Neural progenitor cell (in vitro differentiated cells): ENCODE data around the gene EIF5A2. TPM values are rescaled to one million over a fixed set of nuclear protein-coding genes. Genes with fewer than 3 reads are reported as not detected.

ENCODE experiments used
- DNase-seq: peaks from one replicate; pipeline ENCODE4 v3.0.0-alpha.2; 2016; ENCODE audit warnings: low spot score
- H2AFZ ChIP-seq: fragments of 200-600 bp; sonication (generic); replicated peaks from 2 replicates; pipeline ENCODE4 v1.6.1; 2016; ENCODE audit warnings: antibody characterized with exemption
- H3F3A ChIP-seq: fragments of 200-600 bp; sonication (generic); 2 replicates; pipeline ENCODE4 v1.6.1; 2016; ENCODE audit warnings: antibody characterized with exemption, low read depth
- H3K27ac ChIP-seq: fragments of 200-600 bp; sonication (generic); 2 replicates; pipeline ENCODE4 v1.5.1; 2016; ENCODE audit warnings: mild to moderate bottlenecking
- H3K27me3 ChIP-seq: fragments of 200-600 bp; sonication (generic); 2 replicates; pipeline ENCODE4 v1.6.1; 2016; ENCODE audit warnings: mild to moderate bottlenecking, moderate library complexity
- H3K36me3 ChIP-seq: fragments of 200-600 bp; sonication (generic); 2 replicates; pipeline ENCODE4 v1.5.1; 2016
- H3K4me1 ChIP-seq: fragments of 200-600 bp; sonication (generic); 2 replicates; pipeline ENCODE4 v1.6.1; 2016; ENCODE audit warnings: mixed run types
- H3K4me2 ChIP-seq: fragments of 200-600 bp; sonication (generic); 2 replicates; pipeline ENCODE4 v1.6.1; 2016
- H3K4me3 ChIP-seq: fragments of 200-600 bp; sonication (generic); 2 replicates; pipeline ENCODE4 v1.5.1; 2016
- H3K79me2 ChIP-seq: fragments of 200-600 bp; sonication (generic); 2 replicates; pipeline ENCODE4 v1.6.1; 2016; ENCODE audit warnings: low read depth
- H3K9ac ChIP-seq: fragments of 200-600 bp; sonication (generic); 2 replicates; pipeline ENCODE4 v1.6.1; 2016
- H3K9me3 ChIP-seq: fragments of 200-600 bp; sonication (generic); 2 replicates; pipeline ENCODE4 v1.5.1; 2016; ENCODE audit warnings: low read depth
- H4K20me1 ChIP-seq: fragments of 200-600 bp; sonication (generic); 2 replicates; pipeline ENCODE4 v1.6.1; 2016; ENCODE audit warnings: low read depth
- H3K27ac Mint-ChIP-seq: 3 replicates; pipeline ENCODE4 v1.8.0; 2021; ENCODE audit warnings: mixed read lengths
- H3K27me3 Mint-ChIP-seq: 2 replicates; pipeline ENCODE4 v1.8.0; 2022; ENCODE audit warnings: low read depth, mild to moderate bottlenecking, inconsistent platforms, moderate library complexity, mixed read lengths; ENCODE audit not compliant: insufficient read depth
- H3K36me3 Mint-ChIP-seq: 3 replicates; pipeline ENCODE4 v1.8.0; 2021; ENCODE audit warnings: mixed read lengths
- H3K4me1 Mint-ChIP-seq: 3 replicates; pipeline ENCODE4 v1.8.0; 2021; ENCODE audit warnings: mixed read lengths
- H3K4me3 Mint-ChIP-seq: 3 replicates; pipeline ENCODE4 v1.8.0; 2021; ENCODE audit warnings: mild to moderate bottlenecking, moderate library complexity, mixed read lengths
- H3K9me3 Mint-ChIP-seq: 3 replicates; pipeline ENCODE4 v1.8.0; 2020; ENCODE audit warnings: mixed read lengths
- CTCF ChIP-seq: fragments of 200-600 bp; sonication (generic); IDR thresholded peaks from 2 replicates; pipeline ENCODE4 v1.5.1; 2017; ENCODE audit warnings: antibody characterized with exemption, mild to moderate bottlenecking
- EZH2 ChIP-seq: fragments of 200-600 bp; sonication (generic); IDR thresholded peaks from 2 replicates; pipeline ENCODE4 v1.6.1; 2017; ENCODE audit warnings: antibody characterized with exemption, mild to moderate bottlenecking, moderate library complexity
- EZH2phosphoT487 ChIP-seq: fragments of 200-600 bp; sonication (generic); IDR thresholded peaks from 2 replicates; pipeline ENCODE4 v1.6.1; 2017; ENCODE audit warnings: antibody characterized with exemption
- total RNA-seq: library from RNA; depleted of rRNA; stranded (reverse); fragments of >200 nt; gene quantifications from 2 replicates; pipeline ENCODE4 v1.2.3, GENCODE V29; 2015; ENCODE audit warnings: low replicate concordance

EIF5A2 gene
- total RNA-seq, 1 donor from 2014 or later: 6.6 TPM

- H3K4me2 ChIP-seq: no peak overlapping the region
- Mint-ChIP-seq H3K36me3 (no peaks in the 10 kb centered on the region), H3K27me3 (peaks cover 3% of the 10 kb centered on the region), H3K9me3 (no peaks in the 10 kb centered on the region), H3K27ac (no peak overlapping the region), H3K4me1 (no peaks in the 10 kb centered on the region), H3K4me3 (no peak overlapping the region)
- DNase-seq: no peak
- H3K4me1 ChIP-seq: no peaks in the 10 kb centered on the region
- H3K9me3 ChIP-seq: no peaks in the 10 kb centered on the region
- no peaks in the 10 kb centered on the region for H3K27me3 ChIP-seq
- no peaks in the 10 kb centered on the region for H3F3A ChIP-seq
- no peaks in the 10 kb centered on the region for H3K36me3 ChIP-seq
- no peak overlapping the region for H3K4me3 ChIP-seq
- no peak overlapping the region for H2AFZ ChIP-seq
- TF ChIP-seq EZH2phosphoT487 (no peak), EZH2 (no peak), CTCF (peak; percentile 38)
- no peak overlapping the region for H3K27ac ChIP-seq
- H4K20me1 ChIP-seq: no peaks in the 10 kb centered on the region
- H3K79me2 ChIP-seq: no peaks in the 10 kb centered on the region
- no peak overlapping the region for H3K9ac ChIP-seq
Observed at GRCh38 chr3:170848292-170848917, 60.0 kb downstream of the EIF5A2 start.

DNA sequence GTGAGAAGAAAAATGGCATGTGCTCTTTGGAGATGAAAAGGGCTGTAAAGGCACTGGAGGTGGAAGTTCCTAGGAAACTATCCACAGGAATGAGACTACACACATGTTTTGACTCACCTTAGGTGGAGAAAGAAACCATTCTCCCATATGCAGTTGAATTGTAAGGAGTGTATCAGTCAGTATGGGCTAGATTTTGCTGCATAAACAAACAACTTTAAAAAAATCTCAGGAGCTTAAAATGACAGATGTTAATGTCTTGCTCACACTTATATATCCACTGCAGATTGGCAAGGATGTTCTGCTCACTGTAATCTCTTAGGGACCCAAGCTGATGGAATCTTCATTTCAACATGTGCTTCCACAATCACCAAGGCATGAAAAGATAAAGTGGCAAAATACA lies 64.1 kb downstream of the EIF5A2 start:
- no peak overlapping the region for H3K4me2 ChIP-seq
- H3K36me3 Mint-ChIP-seq: no peaks in the 10 kb centered on the region
- no peaks in the 10 kb centered on the region for H3K27me3 Mint-ChIP-seq
- H3K4me1 ChIP-seq: no peaks in the 10 kb centered on the region
- no peak overlapping the region for H3K9ac ChIP-seq
- H3K27ac ChIP-seq: no peak overlapping the region
- no peaks in the 10 kb centered on the region for H3K9me3 Mint-ChIP-seq
- peaks cover 4% of the 10 kb centered on the region for H3K4me1 Mint-ChIP-seq
- H3K27ac Mint-ChIP-seq: no peak overlapping the region
- H3K36me3 ChIP-seq: no peaks in the 10 kb centered on the region
- DNase-seq: no peak
- TF ChIP-seq EZH2: no peak
- no peak for TF ChIP-seq CTCF
- TF ChIP-seq EZH2phosphoT487: no peak
- H3K4me3 ChIP-seq: no peak overlapping the region
- H4K20me1 ChIP-seq: no peaks in the 10 kb centered on the region
- no peaks in the 10 kb centered on the region for H3K27me3 ChIP-seq
- no peaks in the 10 kb centered on the region for H3F3A ChIP-seq
- H3K9me3 ChIP-seq: no peaks in the 10 kb centered on the region
- no peaks in the 10 kb centered on the region for H3K79me2 ChIP-seq
- no peak overlapping the region for H2AFZ ChIP-seq
- H3K4me3 Mint-ChIP-seq: no peak overlapping the region

GRCh38 chr3:170840291-170840859 lies 68.1 kb downstream of the EIF5A2 start:
- H3K79me2 ChIP-seq: no peaks in the 10 kb centered on the region
- TF ChIP-seq CTCF (no peak), EZH2 (no peak), EZH2phosphoT487 (no peak)
- no peak overlapping the region for H3K4me3 Mint-ChIP-seq
- H3K27me3 ChIP-seq: no peaks in the 10 kb centered on the region
- H3K4me3 ChIP-seq: no peak overlapping the region
- no peak overlapping the region for H2AFZ ChIP-seq
- no peak overlapping the region for H3K9ac ChIP-seq
- H3K4me1 Mint-ChIP-seq: peaks cover 10% of the 10 kb centered on the region
- no peak overlapping the region for H3K27ac ChIP-seq
- H4K20me1 ChIP-seq: no peaks in the 10 kb centered on the region
- peaks cover 3% of the 10 kb centered on the region for H3K9me3 Mint-ChIP-seq
- H3K27ac Mint-ChIP-seq: no peak overlapping the region
- H3K4me2 ChIP-seq: no peak overlapping the region
- no peaks in the 10 kb centered on the region for H3F3A ChIP-seq
- peaks cover under 1% of the 10 kb centered on the region for H3K27me3 Mint-ChIP-seq
- no peaks in the 10 kb centered on the region for H3K9me3 ChIP-seq
- no peak for DNase-seq
- peaks cover 1% of the 10 kb centered on the region for H3K4me1 ChIP-seq
- no peaks in the 10 kb centered on the region for H3K36me3 ChIP-seq
- H3K36me3 Mint-ChIP-seq: no peaks in the 10 kb centered on the region
